Activated T-helper 2 cell treated with anti-CD3 and anti-CD28 coated beads, Interferon-gamma antibody, Interleukin-2, Interleukin-4, amounts not matched to agents 10 μg/mL and 5 μg/mL and 100 μg/mL, durations not matched to agents 14 hours and 24 hours and 36 hours (primary cell): ENCODE measurements around the gene CASP8. TPM values are rescaled to one million over a fixed set of nuclear protein-coding genes. Genes with fewer than 3 reads are reported as not detected.

Source experiments
- DNase-seq: peaks from one replicate; pipeline ENCODE4 v3.0.0; 2021; ENCODE audit warnings: low spot score
- H3K27ac Mint-ChIP-seq: one replicate; pipeline ENCODE4 v1.8.0; 2021; ENCODE audit warnings: mixed read lengths
- H3K27me3 Mint-ChIP-seq: one replicate; pipeline ENCODE4 v1.8.0; 2021; ENCODE audit warnings: low read depth, mixed read lengths
- H3K36me3 Mint-ChIP-seq: one replicate; pipeline ENCODE4 v1.8.0; 2021; ENCODE audit warnings: low read depth, mixed read lengths
- H3K4me1 Mint-ChIP-seq: one replicate; pipeline ENCODE4 v1.8.0; 2021; ENCODE audit warnings: low read depth, mixed read lengths
- H3K4me3 Mint-ChIP-seq: one replicate; pipeline ENCODE4 v1.8.0; 2021; ENCODE audit warnings: low read depth, mild to moderate bottlenecking, moderate library complexity, mixed read lengths
- H3K9me3 Mint-ChIP-seq: one replicate; pipeline ENCODE4 v1.8.0; 2021; ENCODE audit warnings: mixed read lengths
- intact Hi-C: fragments of 100-400 bp; cut with micrococcal nuclease; formaldehyde crosslinking; loops from one replicate; pipeline ENCODE4 v1.15.1; 2023
- total RNA-seq: library from RNA; stranded (reverse); gene quantifications from 2 replicates; pipeline ENCODE4 v1.2.3, GENCODE V29; 2022

Gene CASP8
- total RNA-seq, 1 donor from 2014 or later, result 43.5 TPM

- no peaks in the 10 kb centered on the region for H3K27me3 Mint-ChIP-seq
- no peak for DNase-seq
- intact Hi-C loops, result no loop called here
- peaks cover 44% of the 10 kb centered on the region for H3K9me3 Mint-ChIP-seq
- H3K36me3 Mint-ChIP-seq, result peaks cover 14% of the 10 kb centered on the region
- no peak overlapping the region for H3K4me3 Mint-ChIP-seq
- H3K4me1 Mint-ChIP-seq, result no peaks in the 10 kb centered on the region
- H3K27ac Mint-ChIP-seq, result no peak overlapping the region
Measured at GRCh38 chr2:201329409-201329808, 69.1 kb downstream of the CASP8 start.

Other genes with a start within 250 kb of the CASP8 start
- gene HYCC2, start 188.9 kb upstream of the CASP8 start, total RNA-seq, result 20.1 and 23.8 TPM in 2 replicates
- gene NDUFB3, start 188.5 kb upstream of the CASP8 start, total RNA-seq, result 123 and 125 TPM in 2 replicates
- 255 and 268 TPM in 2 replicates for gene CFLAR, start 144.4 kb upstream of the CASP8 start, total RNA-seq
- gene CASP10, start 77.4 kb upstream of the CASP8 start, total RNA-seq, result 14.3 and 17.3 TPM in 2 replicates
- 0.84 and 1.6 TPM in 2 replicates for gene FLACC1, start 96.8 kb downstream of the CASP8 start, total RNA-seq
- 27.1 and 27.7 TPM in 2 replicates for gene TRAK2, start 190.9 kb downstream of the CASP8 start, total RNA-seq
- gene STRADB, start 191.2 kb downstream of the CASP8 start, total RNA-seq, result 20.7 and 23.1 TPM in 2 replicates